NCI-H526 treated with DMSO at 0.1 percent for 48 hours (cell line): ENCODE data around the gene GOLPH3.
"Not testable (repeated sequence)": the region's sequence is repeated elsewhere in the genome, so short reads cannot be mapped to it uniquely, and the experiment has no call there.

Experiments
- DNase-seq: peaks from one replicate; lab custom pipeline; 2025; lab: John Stamatoyannopoulos, UW

GOLPH3 gene

DNA sequence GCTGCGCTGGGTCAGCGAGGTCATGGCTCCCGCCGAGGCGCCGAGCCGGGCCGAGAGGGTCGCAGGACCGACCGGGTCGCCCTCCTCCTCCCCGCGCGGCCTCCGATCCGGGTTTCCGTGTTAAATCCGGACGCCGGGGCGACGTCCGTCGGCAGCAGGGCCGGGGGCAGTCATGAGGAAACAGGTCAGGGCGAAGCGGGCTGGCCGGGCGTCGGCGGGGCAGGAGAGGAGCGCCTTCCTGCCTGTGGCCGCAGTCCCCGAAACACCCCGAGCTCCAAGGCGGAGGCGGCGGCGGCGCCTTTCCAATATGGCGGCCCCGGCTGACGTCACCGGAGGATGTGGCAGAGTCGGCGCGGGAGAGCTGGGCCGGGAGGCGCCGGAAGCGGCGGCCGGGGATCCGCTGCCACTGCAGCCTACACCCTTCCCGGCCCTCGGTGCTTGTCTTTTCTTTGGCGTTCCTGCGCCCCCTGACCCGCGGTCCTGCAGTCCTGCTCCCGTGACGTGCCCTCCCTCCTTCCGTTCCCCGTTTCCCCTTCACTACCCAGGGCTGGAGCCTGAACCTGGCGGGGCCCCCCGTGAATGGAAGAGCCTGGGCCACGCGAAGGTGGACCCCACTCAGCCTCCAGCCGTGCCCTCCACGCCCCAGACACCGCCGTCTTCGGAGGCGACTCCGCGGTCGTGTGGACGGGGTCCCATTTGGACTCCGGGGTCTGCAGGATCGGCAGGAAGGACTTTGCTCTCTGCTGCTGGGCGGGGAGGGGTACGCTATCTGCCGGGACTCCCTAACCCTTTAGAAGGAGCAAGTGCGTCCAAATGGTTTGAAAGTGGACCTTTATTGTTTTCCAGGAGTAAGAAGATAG, at the start of gene GOLPH3:
Gene GOLPH3, minus strand, starts transcription at position 309 of the 860 bp plus-strand sequence. Its CDS starts 285 bp downstream, at position 24.
- peak; percentile 75 for DNase-seq

DNA sequence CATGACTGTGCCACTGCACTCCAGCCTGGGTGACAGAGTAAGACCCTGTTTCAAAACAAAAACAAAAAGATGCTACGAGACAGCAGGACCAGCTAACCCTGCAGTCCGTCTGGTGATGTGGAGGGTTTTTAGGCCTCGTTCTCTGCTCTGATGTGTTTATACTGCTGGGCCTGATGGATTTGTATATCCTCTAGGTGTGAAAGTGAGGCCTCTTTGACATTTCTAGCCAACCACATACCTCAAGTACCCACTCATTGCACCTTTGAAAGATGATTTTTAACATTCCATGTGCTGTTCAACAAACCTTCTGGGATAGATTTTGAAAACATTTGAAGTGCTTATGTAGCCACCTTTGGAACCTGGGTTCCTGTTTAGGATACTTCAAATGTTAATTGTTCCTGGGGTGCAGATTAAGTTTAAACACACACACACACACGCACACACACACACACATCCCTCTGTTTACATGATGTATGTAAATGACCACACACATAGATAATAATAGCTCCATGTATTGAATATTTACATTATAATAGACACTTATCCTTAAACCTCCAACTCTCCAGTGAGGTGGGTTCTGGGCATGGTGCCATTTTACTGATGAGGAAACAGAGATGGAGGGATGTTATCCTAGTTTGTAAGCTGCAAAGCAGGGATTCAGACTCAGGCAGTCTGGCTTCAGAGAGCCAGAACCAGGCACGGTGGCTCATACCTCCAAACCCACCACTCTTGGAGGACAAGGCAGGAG, 48.8 kb upstream of the GOLPH3 start:
- no peak for DNase-seq

DNA sequence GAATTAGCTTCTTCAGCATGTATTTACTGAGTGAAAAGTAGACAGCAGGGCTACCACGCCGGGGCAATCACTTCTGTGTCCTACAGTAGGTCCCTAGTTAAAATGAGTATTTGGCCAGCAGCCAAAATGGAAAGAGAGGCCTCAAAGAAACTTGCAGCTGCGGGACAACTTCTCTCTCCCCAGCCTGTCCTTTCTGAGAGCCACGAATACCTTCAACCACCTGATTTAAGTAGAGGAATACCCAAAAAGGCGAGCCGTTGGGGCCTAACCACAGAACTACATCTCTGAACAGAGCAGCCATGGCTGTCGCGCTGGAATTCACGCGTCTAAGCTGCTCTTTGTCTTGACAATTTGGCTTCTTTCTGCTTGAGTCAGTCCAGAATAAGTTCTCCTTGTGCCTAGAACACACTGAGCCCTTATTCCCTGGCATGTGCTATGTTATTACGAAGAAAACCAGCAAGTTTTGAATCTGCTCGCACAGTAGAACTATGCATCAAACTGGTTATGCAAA, 43.8 kb upstream of the GOLPH3 start:
- no peak for DNase-seq

DNA sequence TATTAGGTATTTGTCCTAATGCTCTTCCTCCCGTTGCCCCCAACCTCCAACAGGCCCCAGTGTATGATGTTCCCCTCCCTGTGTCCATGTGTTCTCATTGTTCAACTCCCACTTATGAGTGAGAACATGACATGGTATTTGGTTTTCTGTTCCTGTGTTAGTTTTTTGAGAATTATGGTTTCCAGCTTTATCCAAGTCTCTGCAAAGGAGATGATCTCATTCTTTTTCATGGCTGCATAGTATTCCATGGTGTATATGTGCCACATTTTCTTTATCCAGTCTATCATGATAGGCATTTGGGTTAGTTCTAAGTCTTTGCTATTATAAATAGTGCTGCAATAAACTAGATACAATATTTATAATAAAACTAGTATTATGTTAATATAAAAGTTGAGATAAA, 40.2 kb upstream of the GOLPH3 start:
- not testable (repeated sequence) for DNase-seq

DNA sequence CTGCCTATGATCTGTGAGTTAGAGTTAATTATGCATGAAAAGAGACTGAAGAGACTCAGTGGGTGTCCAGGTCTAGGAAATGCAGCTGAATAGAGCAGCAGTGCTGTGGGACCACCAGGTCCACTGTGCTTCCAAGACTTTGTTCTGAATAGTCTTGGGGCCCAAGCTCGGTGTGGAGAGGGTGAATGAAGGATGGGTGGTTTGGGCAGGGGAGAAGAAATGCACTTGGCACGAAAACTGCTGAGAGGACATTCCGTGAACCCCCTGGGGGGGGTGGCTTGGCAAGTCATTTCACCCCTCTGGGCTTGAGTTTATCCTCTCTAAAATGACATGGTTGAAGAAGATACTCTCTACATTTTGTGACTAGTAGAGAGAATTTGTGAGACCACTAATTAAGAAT, 36.0 kb upstream of the GOLPH3 start:
- no peak for DNase-seq

DNA sequence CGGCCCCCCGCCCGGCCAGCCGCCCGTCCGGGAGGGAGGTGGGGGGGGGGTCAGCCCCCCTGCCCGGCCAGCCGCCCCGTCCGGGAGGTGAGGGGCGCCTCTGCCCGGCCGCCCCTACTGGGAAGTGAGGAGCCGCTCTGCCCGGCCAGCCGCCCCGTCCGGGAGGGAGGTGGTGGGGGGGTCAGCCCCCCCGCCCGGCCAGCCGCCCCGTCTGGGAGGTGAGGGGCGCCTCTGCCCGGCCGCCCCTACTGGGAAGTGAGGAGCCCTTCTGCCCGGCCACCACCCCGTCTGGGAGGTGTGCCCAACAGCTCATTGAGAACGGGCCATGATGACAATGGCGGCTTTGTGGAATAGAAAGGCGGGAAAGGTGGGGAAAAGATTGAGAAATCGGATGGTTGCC, 34.7 kb upstream of the GOLPH3 start:
- not testable (repeated sequence) for DNase-seq

DNA sequence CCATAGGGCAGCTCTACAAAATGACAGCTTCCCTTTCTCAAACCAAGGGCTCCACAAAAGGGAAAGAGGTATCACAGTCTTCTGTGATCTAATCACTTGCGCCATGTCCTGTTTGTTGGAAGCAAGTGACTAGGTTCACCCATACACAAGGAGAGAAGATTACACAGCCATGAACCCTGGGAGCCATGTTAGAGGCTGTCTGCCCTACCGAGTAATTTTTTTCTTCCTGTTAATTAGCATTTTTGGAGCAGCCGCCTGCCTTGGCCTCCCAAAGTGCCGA, 33.2 kb upstream of the GOLPH3 start:
- DNase-seq: no peak

DNA sequence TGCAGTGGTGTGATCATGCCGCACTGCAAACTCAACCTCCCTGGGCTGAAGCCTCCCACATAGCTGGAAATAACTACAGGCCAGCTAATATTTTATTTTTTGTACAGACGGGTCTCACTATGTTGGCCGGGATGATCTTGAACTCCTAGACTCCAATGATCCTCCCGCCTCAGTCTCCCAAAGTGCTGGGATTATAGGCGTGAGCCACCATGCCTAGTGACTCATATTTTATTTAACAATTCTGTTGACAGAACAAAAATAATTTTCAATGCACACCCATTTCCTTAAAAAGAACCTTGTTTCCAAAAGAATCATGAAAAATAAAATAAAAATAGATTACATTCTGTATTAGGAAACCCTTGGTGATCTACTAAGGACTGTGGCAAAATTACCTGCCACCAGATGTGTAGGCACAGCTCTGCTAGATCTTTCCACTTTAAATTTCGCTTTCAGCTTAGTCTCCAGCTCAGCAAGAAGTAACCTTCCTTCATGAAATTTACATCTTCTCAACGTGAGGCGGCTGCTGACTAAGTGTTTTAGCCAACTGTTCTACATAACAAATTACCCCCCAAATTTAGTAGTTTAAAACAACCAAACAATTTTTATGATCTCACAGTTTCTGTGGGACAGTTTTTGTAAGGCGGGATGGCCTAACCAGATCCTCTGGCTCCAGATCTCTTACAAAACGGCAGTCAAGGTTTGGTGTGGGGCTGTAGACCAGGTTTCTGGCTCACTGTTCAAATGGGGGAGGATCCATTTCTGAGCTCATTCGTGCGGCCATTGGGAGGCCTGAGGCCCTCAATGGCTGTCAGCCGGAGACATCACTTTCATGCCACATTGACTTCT, 32.6 kb upstream of the GOLPH3 start:
- no peak for DNase-seq

DNA sequence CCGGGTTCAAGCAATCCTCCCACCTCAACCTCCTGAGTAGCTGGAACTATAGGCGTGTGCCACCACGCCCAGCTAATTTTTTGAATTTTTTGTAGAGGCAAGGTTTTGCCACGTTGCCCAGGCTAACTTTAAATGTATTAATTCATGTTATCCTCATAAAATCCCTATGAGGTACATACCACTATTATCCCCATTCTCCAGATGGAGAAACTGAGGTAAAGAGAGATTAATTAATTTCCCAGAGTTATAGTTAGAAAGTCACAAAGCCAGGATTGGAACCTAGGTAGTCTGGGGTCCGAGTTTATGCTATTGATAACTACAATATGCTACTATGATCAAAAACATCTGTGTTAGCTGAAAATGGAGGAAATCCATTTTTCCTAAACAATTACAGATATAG, 31.9 kb upstream of the GOLPH3 start:
- DNase-seq: no peak

DNA sequence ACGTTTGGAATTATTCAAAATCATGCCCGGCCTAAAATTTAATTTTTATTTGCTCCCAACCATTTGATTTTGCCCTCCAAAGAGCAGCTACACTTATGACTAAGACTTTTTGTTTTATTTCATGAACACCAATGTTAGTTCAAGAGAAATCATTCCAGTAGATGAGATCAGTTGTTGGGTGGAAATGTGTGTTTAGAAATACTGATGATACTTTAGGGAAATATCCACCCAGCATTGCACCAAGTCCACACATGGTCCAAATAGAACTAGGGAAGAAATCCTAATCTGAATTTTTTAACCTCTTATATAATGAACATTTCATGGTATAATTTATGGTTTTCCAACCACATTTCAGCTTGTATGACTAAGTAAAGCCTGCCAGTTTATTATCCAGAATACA, 28.3 kb upstream of the GOLPH3 start:
- no peak for DNase-seq

DNA sequence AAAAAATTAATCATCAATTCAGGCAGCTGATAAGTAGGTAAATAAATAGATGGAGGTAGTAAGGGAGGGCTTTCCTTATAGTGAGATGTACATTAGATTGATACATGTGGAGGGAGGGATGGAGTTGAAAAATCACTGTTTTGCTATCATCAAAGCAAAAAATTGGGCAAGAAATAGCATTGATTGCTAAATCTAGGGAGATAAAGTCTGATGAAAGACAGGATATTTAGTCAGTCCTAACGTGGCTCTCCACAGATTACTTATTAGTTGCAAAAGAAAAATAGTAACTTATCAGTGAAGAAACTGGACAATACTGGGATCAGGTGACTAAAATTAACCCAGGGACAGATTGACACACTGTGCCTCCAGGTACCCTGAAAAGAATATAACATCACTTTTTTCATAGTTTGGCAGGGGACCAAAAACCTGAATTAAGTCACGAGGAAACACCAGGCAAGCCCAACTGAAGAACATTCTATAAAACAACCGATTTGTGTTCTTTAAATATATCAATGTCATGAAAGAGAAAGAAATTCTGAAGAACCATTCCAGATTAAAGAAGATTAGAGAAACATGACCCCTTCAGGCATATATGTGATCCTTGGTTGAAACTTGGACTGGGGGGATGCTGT, 27.1 kb upstream of the GOLPH3 start:
- no peak for DNase-seq

DNA sequence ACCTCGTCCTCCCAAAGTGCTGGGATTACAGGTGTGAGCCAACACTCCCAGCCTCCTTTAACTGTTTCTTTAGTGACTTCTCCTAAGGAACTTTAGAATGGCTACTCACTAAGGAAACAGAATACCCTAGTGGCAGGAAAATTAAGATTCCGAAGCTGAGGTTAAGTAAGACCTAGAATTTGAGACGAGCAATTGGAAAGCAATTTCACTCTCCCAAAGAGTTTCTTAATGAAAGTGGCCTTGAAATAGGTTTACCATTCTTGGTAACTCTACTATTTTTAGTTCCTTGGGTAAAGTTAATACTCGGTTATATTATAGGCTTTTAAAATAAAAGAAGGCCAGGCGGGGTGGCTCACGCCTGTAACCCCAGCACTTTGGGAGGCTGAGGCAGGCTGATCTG, 22.9 kb upstream of the GOLPH3 start:
- no peak for DNase-seq

DNA sequence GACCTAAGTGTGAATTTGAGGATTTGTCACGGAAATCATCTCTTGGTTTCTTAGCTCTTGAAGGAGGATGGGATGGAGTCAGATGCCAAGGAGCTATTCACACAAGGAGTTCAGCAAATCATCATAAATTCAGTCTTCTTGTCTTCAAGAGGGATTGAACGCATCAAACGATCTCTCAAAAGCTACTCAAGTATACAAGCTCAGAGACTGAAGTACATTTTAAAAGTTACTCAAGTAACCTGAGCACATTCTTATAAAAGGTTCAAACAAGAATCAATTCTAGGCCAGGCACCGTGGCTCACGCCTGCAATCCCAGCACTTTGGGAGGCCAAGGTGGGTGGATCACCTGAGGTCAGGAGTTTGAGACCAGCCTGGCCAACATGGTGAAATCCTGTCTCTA, 21.1 kb upstream of the GOLPH3 start:
- DNase-seq: no peak

DNA sequence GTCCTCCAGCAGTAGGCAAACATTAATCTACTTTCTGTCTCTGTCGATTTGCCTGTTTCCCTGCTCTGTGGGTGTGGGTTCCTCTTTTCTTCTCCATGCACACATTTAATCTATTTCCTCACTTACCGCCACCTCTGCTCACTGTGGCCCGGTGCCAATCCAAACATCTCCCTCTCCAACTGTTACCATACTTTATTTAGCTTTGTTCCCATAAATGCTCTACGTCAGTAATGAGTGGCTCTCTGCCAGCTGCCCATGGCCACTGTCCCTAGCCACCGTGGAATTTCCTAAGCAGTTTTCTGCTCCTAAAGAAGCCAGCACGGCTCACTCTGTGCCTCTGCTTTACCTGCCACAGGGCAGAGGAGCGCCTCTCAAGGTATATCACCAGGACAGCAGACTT, 19.5 kb upstream of the GOLPH3 start:
- no peak for DNase-seq

DNA sequence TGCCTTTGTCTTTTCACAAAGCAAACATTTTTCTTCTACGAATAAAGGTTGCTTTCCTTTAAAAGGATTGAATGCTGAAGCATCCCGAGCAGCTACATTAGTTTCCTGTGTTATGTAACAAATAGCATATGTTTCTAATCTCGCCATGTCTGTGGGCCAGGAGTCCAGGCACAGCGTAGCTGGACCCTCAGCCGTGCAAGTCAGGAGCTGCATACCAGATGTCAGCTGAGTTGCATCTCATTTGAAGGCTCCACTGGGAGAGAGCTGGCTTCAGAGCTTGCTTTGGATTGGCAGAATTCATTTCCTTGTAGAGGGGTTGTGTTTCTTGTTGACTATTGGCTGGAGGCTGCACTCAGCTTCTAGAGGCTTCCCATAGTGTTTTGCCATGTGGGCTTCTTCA, 16.0 kb upstream of the GOLPH3 start:
- no peak for DNase-seq

DNA sequence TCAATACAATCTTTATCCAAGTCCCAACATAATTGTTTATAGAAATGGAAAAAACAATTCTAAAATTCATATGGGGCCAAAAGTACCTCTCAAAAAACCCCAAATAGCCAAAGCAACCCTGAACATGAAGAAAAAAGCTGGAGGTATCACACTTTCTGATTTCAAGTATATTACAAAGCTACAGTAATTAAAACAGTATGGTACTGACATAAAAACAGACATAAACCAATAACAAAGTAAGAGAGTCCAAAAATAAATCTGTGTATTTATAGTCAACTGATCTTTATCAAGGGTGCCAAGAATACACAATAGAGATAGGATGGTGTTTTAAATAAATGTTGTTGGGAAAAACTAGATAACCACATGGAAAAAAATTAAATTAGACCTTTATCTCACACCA, 13.6 kb upstream of the GOLPH3 start:
- no peak for DNase-seq

DNA sequence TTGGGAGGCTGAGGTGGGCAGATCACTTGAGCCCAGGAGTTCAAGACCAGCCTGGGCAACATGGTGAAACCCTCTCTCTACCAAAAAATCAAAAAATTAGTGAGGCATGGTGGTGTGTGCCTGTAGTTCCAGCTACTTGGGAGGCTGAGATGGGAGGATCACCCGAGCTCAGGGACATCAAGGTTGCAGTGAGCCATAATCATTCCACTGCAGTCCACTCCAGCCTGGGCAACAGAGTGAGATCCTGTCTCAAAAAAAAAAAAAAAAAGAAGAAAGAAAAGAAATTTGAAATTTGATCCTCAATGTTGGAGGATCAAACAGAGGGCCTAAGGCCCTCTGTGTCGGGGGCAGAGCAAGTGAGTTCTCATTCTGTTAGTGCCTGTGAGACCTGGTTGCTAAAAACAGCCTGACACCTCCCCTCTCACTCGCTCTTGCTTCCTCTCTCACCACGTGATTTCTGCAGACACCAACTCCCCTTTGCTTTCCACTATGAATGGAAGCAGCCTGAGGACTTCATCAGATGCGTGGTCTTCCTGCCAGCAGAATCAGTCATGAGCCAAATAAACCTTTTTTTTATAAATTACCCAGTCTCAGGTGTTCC, 8.4 kb upstream of the GOLPH3 start:
- no peak for DNase-seq

DNA sequence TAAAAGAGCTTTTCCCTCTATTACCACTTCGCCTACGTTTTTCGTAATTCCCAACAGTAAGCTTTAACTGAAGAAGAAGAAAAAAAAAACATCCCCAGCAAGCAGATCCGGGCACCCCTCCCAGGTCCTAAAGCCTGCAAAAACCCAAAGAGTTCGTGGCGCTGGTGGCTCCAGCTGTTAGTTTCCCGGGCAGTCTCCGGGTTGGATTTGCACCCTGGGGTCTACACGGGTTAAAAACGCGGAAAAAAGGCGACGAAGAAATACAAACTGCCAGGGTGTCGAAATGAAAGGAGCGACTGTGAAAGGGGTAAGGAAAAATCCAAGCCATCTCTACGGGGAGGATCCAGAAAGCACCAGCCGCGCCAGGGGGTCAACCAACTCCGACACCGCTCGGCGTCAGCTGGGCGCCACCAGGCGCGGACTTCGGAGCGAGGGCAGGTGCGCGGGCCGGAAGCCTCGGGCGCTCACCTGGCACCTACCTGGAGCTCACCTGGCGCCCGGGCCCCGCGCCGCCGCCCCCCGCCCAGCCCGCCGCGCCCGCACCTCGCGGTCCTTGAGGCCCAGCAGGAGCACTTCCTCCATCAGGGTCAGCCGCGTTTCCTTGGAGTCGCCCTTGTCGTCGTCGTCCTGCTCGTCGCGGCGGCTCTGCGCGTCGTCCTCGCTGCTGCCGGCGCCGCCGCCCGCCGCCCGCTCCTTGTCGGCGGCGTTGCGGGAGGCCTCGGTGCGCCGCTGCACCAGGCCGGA, 680 bp downstream of the GOLPH3 start:
- DNase-seq: peak; percentile 78

DNA sequence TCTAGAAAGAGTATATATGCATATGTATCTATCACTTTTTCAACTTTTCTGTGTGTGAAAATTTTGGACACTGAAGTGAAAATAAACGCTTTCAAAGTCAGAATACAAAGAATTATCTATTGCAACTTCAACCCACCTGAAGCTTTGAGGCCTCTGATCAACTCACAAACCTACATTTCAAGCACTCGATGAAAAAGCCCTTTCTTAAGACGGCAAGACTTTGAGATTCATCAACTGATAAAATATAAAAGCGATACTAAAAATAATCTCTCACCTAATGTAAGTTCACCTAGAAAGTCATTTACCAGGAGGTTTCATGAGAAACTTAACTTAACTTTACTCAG, 1.2 kb downstream of the GOLPH3 start:
- no peak for DNase-seq

DNA sequence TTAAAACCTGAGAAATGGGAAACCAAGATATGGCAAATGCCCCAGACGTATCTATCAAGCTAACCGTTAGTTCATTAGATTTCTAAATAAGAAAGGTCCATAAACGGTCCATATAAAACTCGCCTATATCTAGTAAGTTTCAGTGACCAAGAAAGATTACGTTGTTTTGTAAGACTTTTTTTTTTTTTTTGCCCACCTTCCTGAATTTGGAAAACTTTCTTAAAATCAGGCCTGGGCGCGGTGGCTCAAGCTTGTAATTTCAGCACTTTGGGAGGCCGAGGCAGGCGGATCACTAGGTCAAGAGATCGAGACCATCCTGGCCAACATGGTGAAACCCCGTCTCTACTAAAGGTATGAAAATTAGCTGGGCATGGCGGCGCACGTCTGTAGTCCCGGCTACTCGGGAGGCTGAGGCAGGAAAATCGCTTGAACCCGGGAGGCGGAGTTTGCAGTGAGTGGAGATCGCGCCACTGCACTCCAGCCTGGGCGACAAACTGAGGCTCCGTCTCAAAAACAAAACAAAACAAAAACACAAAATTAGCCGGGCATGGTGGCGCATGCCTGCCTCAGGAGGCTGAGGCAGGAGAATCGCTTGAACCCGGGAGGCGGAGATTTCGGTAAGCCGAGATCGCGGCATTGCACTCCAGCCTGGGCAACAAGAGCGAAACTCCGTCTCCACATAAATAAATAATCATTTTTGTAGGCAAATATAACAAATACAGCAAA, 1.8 kb downstream of the GOLPH3 start:
- not testable (repeated sequence) for DNase-seq
